DOHH2 (cell line): ENCODE measurements around the gene HSPA1L.

Experiments
- H3F3A ChIP-seq: fragments of 200-600 bp; sonication (generic), shearing (Covaris generic); 2 replicates; pipeline ENCODE4 v1.6.0; 2016; ENCODE audit warnings: antibody characterized with exemption, mild to moderate bottlenecking; ENCODE audit not compliant: control insufficient read depth, insufficient read depth
- H3K27ac ChIP-seq: fragments of 200-600 bp; sonication (generic); 2 replicates; pipeline ENCODE4 v1.5.1; 2014; ENCODE audit warnings: low read depth, mild to moderate bottlenecking, low read length, moderate library complexity
- H3K27me3 ChIP-seq: fragments of 200-600 bp; sonication (generic); 2 replicates; pipeline ENCODE4 v1.6.1; 2014; ENCODE audit warnings: mild to moderate bottlenecking, low read length, mixed read lengths; ENCODE audit not compliant: control insufficient read depth
- H3K36me3 ChIP-seq: fragments of 200-600 bp; sonication (generic); 2 replicates; pipeline ENCODE4 v1.6.1; 2014; ENCODE audit warnings: mild to moderate bottlenecking, low read length, moderate library complexity, mixed read lengths; ENCODE audit not compliant: control insufficient read depth
- H3K4me1 ChIP-seq: fragments of 200-600 bp; sonication (generic); 2 replicates; pipeline ENCODE4 v1.6.1; 2014; ENCODE audit warnings: mild to moderate bottlenecking, low read length, mixed read lengths; ENCODE audit not compliant: control insufficient read depth
- H3K4me2 ChIP-seq: fragments of 200-600 bp; sonication (generic); 2 replicates; pipeline ENCODE4 v1.6.0; 2014; ENCODE audit warnings: mild to moderate bottlenecking, low read length, moderate library complexity
- H3K4me3 ChIP-seq: fragments of 200-600 bp; sonication (generic); 2 replicates; pipeline ENCODE4 v1.5.1; 2014; ENCODE audit warnings: mild to moderate bottlenecking, low read length, mixed read lengths
- H3K79me2 ChIP-seq: fragments of 200-600 bp; sonication (generic); 2 replicates; pipeline ENCODE4 v1.6.1; 2014; ENCODE audit warnings: mild to moderate bottlenecking, low read length, mixed read lengths; ENCODE audit not compliant: control insufficient read depth
- H3K9me2 ChIP-seq: fragments of 200-600 bp; sonication (generic); replicated peaks from 2 replicates; pipeline ENCODE4 v1.6.1; 2014; ENCODE audit warnings: mild to moderate bottlenecking, low read length, mixed read lengths; ENCODE audit not compliant: control insufficient read depth
- H3K9me3 ChIP-seq: fragments of 200-600 bp; sonication (generic); 2 replicates; pipeline ENCODE4 v1.6.1; 2014; ENCODE audit warnings: antibody characterized with exemption, low read length, mixed read lengths; ENCODE audit not compliant: control insufficient read depth, insufficient read depth
- H4K20me1 ChIP-seq: fragments of 200-600 bp; sonication (generic); 2 replicates; pipeline ENCODE4 v1.6.0; 2014; ENCODE audit warnings: low read depth, mild to moderate bottlenecking, antibody characterized with exemption, low read length, moderate library complexity; ENCODE audit not compliant: control insufficient read depth, insufficient read depth
- CTCF ChIP-seq: fragments of 200-600 bp; sonication (generic); IDR thresholded peaks from one replicate; pipeline ENCODE4 v1.5.1; 2014; ENCODE audit warnings: antibody characterized with exemption, mild to moderate bottlenecking, low read depth, low read length; ENCODE audit not compliant: poor library complexity, severe bottlenecking
- EZH2phosphoT487 ChIP-seq: fragments of 200-600 bp; sonication (generic); IDR thresholded peaks from 2 replicates; pipeline ENCODE4 v1.6.1; 2017; ENCODE audit warnings: borderline replicate concordance, mild to moderate bottlenecking, antibody characterized with exemption, low read length, moderate library complexity, mixed read lengths

HSPA1L gene

GRCh38 chr6:31776989-31777666 is 38.0 kb downstream of the HSPA1L start, which contains the start of gene VWA7:
Gene VWA7 (minus strand): TSS chr6:31777328. CDS start chr6:31776779, 549 bp downstream.
- TF ChIP-seq CTCF (no peak), EZH2phosphoT487 (no peak)
- H3K4me2 ChIP-seq, result peak within 1 kb of the TSS; percentile 43
- H3K36me3 ChIP-seq, result peaks cover 44% of the 10 kb centered on the region
- no peaks in the 10 kb centered on the region for H3K9me3 ChIP-seq
- H3K27me3 ChIP-seq, result no peaks in the 10 kb centered on the region
- no peaks in the 10 kb centered on the region for H3K9me2 ChIP-seq
- H3K27ac ChIP-seq, result no peak within 1 kb of the TSS
- H3K4me3 ChIP-seq, result peak within 1 kb of the TSS; percentile 19; the same call in 1 of the 2 replicates
- peaks cover 17% of the 10 kb centered on the region for H3K4me1 ChIP-seq
- no peaks in the 10 kb centered on the region for H4K20me1 ChIP-seq
- no peaks in the 10 kb centered on the region for H3F3A ChIP-seq
- no peaks in the 10 kb centered on the region for H3K79me2 ChIP-seq

GRCh38 chr6:31776485-31776988 is 38.5 kb downstream of the HSPA1L start:
- Histone ChIP-seq H3F3A (no peaks in the 10 kb centered on the region), H4K20me1 (no peaks in the 10 kb centered on the region), H3K9me2 (no peaks in the 10 kb centered on the region), H3K4me1 (peaks cover 17% of the 10 kb centered on the region), H3K4me2 (peak overlapping the region; percentile 43), H3K36me3 (peaks cover 38% of the 10 kb centered on the region), H3K79me2 (no peaks in the 10 kb centered on the region), H3K9me3 (no peaks in the 10 kb centered on the region), H3K27ac (no peak overlapping the region), H3K4me3 (peak overlapping the region; percentile 19; the same call in 1 of the 2 replicates), H3K27me3 (no peaks in the 10 kb centered on the region)
- no peak for TF ChIP-seq CTCF
- no peak for TF ChIP-seq EZH2phosphoT487

- Histone ChIP-seq H3K9me3 (no peaks in the 10 kb centered on the region), H3K4me2 (no peak overlapping the region), H3K4me1 (peaks cover 17% of the 10 kb centered on the region), H3K27me3 (no peaks in the 10 kb centered on the region), H3K27ac (no peak overlapping the region), H3K36me3 (peaks cover 31% of the 10 kb centered on the region), H4K20me1 (no peaks in the 10 kb centered on the region), H3K79me2 (no peaks in the 10 kb centered on the region), H3K9me2 (no peaks in the 10 kb centered on the region), H3K4me3 (no peak overlapping the region), H3F3A (no peaks in the 10 kb centered on the region)
- TF ChIP-seq EZH2phosphoT487 (no peak), CTCF (no peak)
These were observed 39.2 kb downstream of the HSPA1L start for GRCh38 chr6:31775633-31776484.
